ENCODE data around the gene CINP.

DNA sequence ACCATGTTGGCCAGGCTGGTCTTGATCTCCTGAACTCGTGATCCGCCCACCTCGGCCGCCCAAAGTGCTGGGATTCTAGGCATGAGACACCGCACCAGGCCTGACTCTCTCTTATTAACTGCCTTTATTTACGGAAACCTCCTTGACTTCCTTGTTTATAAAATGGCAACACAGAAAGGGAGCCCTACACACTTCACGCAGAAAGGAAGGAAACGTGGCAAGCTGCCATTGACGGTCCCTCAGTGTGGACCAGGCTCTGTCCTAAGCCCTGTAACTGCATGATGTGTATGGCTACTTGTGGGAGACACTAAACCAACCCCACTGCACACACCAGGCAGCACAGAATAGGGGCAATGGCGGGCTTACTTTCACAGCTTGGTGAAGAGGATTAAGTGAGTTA lies 11.7 kb downstream of the CINP start:
- TF ChIP-seq POLR2AphosphoS5 (IDR thresholded peaks at IDR 0.05) (no peak), EP300 (IDR thresholded peaks at IDR 0.05) (no peak), POLR2A (IDR thresholded peaks at IDR 0.05) (no peak)
- TF ChIP-seq, protein P1, sequence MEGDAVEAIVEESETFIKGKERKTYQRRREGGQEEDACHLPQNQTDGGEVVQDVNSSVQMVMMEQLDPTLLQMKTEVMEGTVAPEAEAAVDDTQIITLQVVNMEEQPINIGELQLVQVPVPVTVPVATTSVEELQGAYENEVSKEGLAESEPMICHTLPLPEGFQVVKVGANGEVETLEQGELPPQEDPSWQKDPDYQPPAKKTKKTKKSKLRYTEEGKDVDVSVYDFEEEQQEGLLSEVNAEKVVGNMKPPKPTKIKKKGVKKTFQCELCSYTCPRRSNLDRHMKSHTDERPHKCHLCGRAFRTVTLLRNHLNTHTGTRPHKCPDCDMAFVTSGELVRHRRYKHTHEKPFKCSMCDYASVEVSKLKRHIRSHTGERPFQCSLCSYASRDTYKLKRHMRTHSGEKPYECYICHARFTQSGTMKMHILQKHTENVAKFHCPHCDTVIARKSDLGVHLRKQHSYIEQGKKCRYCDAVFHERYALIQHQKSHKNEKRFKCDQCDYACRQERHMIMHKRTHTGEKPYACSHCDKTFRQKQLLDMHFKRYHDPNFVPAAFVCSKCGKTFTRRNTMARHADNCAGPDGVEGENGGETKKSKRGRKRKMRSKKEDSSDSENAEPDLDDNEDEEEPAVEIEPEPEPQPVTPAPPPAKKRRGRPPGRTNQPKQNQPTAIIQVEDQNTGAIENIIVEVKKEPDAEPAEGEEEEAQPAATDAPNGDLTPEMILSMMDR (IDR thresholded peaks at IDR 0.05) = no peak

Data from suprapubic skin (tissue), 4 donors.